ENCODE measurements around the gene EDC4.

DNA sequence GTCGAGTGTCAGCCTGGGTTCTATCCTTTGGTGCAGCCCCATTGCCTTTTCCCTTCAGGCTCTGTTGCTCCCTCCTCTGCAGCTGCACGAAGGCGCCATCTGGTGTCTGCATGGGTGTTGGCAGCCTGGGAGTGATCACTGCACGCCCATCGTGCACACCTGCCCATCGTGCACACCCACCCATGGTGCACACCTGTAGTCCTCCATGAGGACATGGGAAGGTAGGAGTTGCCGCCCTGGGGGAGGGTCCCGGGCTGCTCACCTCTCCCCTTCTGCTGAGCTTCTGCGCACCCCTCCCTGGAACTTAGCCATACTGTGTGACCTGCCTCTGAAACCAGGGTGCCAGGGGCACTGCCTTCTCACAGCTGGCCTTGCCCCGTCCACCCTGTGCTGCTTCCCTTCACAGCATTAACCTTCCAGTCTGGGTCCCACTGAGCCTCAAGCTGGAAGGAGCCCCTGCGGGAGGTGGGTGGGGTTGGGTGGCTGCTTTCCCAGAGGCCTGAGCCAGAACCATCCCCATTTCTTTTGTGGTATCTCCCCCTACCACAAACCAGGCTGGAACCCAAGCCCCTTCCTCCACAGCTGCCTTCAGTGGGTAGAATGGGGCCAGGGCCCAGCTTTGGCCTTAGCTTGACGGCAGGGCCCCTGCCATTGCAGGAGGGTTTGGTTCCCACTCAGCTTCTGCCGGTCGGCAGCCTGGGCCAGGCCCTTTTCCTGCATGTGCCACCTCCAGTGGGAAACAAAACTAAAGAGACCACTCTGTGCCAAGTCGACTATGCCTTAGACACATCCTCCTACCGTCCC, 55.9 kb downstream of the EDC4 start:
- TF ChIP-seq, protein P1, sequence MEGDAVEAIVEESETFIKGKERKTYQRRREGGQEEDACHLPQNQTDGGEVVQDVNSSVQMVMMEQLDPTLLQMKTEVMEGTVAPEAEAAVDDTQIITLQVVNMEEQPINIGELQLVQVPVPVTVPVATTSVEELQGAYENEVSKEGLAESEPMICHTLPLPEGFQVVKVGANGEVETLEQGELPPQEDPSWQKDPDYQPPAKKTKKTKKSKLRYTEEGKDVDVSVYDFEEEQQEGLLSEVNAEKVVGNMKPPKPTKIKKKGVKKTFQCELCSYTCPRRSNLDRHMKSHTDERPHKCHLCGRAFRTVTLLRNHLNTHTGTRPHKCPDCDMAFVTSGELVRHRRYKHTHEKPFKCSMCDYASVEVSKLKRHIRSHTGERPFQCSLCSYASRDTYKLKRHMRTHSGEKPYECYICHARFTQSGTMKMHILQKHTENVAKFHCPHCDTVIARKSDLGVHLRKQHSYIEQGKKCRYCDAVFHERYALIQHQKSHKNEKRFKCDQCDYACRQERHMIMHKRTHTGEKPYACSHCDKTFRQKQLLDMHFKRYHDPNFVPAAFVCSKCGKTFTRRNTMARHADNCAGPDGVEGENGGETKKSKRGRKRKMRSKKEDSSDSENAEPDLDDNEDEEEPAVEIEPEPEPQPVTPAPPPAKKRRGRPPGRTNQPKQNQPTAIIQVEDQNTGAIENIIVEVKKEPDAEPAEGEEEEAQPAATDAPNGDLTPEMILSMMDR (IDR thresholded peaks at IDR 0.05): peak; percentile 66 to 93 (median 77)
- TF ChIP-seq EP300 (IDR thresholded peaks at IDR 0.05): peak in 1 of 2 donors; percentile 8

All from tibial nerve (tissue), 4 donors.